Putamen (tissue), 1 donor: ENCODE results near the gene SEL1L3.

Source experiments
- DNase-seq: peaks from one replicate; pipeline ENCODE4 v3.0.0-alpha.2; 2016; ENCODE audit warnings: low spot score

The SEL1L3 gene

DNA sequence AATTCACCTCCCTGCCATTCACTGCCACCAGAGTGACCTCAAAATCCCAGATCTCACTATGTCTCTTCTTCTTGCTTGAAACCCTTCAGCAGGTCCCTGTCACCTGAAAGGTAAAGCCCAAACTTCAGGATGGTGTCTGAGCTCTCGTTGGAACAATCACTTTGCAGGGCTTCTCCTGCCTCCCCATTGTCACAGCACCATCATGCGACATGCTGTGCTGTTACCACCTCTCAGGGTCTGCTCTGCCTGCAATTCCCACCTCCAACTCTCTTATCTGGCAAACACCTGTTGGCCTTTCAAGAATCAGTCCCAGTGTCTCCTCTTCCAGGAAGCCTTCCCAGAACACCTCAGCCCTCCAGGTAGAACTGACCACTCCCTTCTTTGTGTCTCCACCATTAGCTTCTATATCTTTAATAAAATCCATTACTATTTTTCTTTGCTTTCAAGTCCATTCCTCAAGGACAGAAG lies 46.2 kb downstream of the SEL1L3 start:
- DNase-seq, result no peak

DNA sequence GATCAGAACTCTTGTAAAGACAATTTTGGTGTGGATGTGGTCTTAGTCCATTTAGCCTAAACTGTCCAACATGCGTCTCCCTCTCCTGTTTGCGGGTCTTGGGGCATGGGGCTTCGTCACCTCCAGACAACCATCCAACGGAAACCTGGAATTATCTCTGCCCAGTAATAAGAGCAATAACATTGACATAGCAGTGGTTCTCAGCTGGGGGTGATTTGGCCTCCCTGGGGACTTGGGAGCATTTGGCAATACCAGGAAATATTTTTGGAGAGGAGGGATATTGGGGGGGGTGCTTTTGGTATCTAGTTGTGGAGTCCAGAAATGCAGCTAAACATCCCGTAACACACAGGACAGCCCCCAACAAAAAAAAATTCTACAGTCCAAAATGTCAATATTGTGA lies 47.2 kb downstream of the SEL1L3 start:
- DNase-seq, result no peak

DNA sequence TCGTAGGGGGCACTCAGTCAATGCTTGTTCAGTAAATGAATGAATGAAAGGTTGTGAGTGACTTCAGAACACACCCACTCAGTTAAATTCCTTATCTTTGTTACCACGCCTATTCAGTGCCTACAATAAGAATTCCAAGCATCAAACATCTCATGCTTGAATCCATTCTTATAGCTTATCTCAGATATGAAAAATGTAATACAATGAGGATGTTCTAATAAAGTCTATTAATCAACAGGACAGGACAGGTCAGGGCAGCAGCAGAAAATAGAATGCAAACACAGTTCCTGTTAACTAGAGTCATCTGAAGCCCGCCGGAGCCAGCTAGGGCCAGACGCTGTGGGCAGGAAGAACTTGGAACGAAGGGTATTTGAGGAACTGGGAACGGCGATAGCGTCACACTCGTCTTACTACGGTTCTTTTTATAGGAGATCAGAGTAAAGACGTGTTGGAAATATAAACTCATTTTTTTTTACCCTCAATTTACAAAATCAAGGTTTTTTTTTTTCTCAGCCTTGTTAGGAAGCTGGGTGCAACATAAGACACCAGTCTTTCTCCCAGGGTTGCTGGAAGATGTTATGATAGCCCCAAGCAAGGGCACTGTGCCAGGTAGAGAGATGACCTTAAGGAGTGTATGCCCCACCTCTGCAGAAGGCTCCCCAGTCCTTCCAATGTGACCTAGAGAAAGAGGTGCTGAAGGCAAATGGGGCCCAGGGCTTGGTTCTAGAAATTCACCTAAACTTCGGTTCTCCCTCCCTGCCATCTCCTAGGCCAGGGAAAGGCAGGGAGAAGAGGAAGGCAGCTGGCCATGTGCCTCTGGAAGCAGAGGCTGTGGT lies 48.3 kb downstream of the SEL1L3 start:
- DNase-seq, result peak; percentile 26

DNA sequence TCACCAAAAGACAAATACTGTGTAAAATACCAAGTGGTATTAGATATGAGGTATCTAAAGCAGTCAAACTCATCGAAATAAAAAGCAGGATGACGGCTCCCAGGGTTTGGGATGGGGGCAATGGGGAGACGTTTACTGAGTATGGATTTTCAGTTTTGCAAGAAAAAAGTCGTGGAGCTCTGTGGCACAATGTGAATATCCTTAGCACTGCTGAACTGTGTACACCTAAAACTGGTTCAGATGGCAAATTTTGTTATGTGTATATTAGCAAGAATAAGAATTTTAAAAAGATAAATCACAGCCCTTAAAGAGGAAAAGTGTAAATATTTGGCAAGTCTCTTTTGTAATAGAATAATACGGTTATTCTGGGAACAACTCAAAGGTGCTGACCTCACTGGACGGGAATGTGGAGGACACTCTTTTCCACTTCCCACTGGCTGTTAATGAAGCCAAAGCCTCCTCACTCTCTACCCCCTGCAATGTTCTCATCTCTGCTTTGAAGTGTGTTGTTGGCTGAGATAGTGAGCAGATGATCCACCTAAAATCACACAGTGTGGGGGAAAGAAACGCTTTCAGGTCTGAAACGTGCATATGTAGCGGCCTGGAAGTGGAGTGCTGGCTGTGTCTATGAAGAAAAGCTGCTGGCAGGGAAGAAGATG lies 49.2 kb downstream of the SEL1L3 start:
- no peak for DNase-seq

DNA sequence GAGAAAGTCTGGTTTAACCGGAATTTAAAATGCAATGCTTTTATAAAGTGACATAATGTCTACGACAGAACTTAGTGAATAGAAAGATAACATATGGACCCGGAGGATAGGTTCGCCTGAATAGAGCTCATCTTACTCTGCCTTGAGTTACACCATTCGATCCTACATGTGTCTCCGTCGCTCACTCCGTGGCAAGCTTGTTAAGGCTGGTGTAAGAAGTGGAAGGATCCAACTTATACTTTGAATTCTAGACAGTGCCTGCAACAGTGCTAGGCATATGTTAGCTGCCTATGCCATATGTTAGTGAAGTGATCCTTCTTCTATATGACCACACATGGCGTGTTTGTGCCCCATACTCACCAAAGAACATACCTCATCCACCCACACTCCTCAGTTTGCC lies 50.9 kb downstream of the SEL1L3 start:
- no peak for DNase-seq

DNA sequence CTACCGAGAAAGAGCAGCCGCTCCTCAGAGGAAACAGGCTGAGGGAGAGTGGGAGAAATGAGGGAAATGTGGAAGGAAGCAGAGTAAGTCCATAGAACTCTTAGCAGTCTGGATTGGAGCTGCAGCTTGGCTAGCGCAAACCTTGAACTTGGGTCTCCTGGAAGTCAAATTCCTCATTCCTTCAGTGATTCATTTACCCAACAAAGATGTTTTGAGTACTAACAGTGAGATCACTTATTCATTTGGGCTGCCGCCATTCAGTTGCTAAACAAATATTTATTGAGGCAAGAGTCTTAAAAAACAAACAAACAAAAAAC lies 51.5 kb downstream of the SEL1L3 start:
- DNase-seq, result no peak

DNA sequence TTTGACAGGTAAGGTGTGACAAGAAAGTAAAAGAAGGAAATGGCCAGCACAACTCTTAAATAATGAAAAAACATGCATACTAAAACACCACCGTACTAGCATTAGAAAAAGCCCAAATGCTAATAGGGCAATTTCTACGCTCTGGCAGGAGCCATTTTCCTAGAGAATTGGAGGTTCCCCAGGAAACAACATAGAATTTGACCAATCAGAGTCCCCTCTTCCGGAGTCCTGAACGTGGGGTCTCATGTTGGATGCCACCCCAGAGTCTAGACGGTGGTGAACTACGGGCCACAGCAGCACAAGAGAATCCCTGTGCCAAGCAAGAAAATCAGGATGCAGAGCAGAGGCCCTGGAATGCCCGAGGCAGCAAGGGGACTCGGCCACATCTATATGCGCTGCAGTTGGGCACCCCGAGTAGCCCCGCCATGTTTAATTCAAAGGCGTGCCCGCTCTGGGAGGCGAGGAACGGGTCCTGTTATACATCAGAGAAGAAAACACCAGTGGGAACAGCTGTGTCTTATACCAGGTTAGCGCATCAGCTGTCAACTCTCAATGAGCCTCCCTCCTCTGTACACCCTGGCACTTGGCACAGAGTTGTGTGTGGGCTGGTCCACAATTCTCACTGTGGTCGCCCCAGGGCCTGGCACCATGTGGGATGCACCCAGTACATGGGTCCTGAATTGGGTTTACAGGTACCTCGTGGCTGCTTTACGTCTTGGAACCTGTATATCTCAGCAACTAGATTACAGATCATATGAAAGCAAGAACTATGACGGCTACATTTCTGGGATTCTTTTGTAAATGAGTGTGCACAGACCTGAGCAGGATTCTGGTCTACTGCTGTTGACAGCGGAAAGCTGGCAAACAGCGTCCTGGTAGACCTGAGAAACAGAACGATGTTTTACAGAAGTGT lies 52.1 kb downstream of the SEL1L3 start:
- no peak for DNase-seq

DNA sequence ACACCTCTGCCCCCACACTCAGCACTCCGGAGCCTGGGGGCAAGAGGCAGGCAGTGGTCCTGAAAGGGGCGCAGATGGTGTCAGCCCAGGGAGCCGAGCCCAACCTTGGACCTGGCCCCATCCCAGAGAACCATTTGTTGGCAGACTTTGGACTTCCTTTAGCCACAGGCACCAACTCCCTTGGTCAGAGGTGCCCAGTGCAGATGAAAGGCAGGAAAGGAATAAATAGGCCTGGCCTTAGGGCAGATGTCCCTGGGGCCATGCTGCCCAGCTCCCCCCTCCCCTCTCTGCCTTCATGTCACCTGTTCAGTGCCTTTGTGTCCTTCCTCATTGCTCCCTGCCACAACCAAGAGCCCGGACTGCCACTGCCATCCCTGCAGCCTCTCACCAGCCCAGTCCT lies 52.8 kb downstream of the SEL1L3 start:
- no peak for DNase-seq

DNA sequence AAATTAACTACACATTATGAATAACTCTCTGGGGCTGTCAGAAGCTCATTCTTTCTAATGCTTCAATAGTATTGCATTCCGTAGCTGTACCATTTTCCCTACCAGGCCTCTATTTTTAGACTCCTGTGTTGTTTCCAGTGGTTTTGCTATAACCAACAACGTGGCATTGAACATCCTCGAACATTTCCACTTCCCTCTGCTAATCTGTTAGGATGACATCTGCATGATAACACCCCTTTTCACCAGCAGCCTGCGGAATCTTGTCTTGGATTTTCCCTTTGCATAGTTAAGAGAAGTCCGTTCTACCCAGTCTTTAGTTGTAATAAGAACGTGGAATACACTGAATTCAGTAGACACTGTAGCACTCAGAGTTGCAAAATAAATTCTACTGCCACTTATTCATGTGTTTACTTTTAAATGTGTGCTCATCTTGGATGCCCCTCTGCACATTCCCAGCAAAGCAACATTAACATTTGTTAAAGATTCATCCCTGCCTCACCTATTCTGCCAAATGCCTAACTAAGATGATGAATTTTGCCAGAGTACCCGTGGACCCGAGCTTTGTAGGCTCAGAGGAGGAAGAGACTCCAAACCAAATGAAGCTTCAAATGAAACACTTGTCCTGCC lies 55.6 kb downstream of the SEL1L3 start:
- DNase-seq, result no peak

DNA sequence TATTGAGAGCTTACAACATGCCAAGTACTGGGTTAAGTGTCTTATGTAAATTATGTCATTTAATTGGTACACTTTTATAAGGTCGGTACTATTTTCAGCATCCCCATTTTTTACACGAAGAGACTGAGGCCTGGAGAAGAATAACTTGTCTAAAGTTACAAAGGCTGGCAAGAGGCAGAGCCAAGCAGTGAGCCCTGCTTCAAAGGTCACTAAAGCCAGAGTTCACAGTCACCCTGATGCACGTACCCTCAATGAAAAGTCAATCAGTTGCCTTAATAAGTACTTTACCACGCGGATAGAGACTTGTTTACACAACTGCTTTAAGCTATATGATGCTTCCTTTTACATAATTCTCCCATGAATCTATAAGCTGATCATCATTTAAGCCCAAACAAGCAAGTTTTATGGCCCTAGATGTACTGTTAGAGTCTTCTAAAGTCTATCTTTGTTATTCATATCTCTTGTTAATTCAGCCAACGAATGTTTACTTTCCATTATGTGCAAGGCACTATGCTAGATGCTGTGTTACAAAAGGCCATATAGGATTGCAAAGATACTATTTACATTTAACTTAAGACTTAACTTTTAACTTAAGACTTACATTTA lies 57.4 kb downstream of the SEL1L3 start:
- no peak for DNase-seq

DNA sequence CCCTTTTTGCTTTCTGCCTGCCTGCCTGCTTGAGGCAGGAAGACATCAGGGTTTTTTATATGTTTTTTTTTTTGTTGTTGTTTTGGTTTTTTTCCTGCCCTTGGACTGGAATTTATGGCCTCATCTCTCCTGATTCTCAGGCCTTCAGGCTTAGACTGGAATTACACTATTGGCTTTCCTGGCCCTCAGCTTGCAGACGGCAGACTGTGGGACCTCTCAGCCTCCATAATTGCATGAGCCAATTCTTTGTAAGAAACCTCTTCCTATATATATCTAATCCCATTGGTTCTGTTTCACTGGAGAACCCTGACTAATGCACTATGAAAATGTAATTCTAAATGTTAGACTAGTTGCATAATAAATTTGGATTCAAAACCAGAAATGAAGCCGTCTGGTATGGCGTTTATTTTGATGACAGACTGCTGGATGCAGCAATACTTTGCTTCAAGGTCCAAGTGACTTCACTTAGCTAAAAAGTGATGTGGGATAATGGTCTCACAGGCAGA lies 59.0 kb downstream of the SEL1L3 start:
- DNase-seq, result no peak

DNA sequence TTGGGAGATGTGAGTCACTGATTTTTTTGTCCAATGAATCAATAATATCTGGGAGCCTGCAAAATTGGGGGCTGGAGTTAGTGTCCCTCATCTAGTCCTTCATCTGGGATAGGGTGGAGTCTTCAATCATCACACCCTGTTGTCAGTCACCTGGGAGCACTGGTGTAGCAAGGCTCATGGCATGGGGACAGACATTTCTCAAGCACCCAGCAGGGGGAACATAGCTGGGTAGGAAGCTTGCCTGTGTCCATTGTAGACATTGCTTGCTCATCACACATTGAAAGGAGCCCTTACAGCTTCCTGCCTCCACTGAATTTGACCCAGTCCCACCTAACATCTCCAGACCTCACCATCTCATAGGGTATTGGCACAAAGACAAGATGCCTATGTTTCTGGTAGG lies 61.2 kb downstream of the SEL1L3 start:
- no peak for DNase-seq

DNA sequence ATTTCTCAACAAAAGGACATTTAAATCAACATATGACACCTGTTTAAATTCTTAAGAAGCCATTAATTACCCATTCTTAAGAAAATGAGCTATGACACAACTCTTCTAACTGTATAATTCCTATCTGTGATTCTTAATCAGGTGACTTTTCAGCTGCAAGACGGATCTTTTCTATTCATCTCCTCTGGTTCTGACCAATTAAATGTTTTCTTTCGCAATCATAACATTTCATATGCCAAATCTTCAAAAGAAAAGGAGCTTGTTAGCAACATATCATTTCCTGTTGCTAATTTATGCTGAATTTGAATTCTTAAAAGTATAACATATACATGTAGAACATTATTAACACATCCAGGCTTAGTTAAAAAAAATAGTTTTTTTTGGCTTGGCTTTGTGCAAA lies 62.5 kb downstream of the SEL1L3 start:
- DNase-seq, result no peak

DNA sequence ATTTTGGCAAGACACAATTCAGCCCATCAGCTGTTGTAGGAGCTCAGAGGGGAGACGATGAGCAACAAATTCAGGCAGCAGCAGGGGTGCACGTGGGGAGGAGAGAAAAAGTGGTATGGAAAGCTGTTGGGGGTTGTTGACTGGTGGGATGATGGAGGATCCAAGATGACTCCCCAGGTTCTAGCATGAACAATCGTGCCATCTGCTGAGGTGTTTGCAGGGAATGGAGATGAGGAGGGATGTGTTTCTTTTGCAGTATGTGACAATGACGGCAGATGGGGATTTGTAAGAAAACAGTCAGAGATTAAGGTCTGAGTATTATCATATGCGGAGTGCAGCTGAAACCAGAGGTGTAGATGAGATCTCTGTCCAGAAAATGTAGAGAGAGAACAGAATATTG lies 63.3 kb downstream of the SEL1L3 start:
- no peak for DNase-seq

DNA sequence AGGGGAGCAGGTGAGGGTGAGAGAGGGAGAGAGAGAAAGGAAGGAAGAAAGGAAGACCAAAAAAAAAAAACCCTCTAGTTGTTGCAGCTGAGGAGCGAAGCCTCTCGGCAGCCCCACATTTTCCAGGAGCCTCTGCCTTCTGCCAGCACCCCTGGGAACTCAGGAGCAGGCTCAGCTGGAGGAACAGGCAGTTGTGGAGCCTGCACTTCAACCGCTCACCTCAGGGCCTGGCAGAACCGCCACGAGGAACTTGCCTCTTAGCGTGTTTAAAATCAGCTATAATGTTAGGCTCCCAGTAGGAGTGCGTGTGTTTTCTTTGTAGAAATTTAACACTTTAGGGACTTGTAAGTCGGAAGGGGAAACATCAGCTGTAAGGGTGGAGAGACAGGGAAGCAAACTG lies 65.7 kb downstream of the SEL1L3 start:
- DNase-seq, result no peak

DNA sequence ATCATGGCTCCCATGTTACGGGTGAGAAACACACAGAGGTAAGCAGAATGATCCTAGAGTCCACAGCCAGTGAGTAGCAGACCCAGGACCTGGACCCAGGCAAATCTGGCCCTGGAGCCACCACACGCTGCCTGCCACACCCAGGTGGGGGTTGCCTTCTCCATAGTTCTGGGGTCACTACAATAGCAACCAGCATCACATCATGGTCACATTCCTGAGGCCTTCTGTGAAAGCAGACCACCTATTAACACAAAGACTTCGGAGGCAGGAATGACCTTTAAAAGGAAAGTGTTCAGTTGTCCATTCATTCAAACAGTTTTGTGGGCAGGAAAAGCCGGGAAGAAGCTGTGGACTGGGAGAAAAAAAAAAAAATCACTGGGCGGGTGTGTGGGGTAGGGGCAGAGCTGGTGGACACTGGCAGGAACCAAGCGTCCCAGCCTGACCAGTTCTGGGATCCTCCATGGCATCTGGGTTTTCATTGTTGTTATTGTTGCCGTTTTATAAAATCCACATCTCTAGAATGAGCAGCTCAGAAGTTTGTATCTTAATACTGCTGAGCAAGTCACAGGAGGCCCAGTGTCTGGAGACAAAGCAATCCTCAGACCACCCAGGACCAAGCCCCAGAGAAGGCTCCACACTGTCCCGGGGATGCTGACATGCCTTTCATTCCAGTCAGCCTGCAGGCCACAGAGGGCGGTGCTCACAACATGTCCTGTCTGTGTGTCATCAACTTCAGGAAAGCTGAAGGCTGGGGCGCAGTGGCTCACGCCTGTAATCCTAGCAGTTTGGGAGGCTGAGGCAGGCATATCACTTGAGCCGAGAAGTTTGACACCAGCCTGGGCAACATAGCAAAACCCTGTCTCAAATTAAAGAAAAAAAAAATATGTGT lies 67.0 kb downstream of the SEL1L3 start:
- no peak for DNase-seq

DNA sequence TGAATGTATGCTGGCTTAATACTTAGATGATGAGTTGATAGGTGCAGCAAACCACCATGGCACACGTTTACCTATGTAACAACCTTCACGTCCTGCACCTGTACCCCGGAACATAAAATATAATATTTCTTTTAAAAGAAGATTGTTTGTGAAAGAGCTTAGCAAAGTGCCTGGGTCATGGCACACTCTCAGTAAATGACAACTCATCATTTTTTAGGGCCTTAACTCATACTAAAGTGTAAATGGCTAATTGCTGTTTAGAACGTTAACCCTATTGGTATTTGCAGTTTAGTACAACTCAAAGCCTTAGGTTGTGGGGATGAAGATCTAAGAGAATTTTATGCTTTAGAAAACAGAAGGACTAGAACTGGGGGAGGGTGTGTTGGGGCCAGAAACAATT lies 67.7 kb downstream of the SEL1L3 start:
- DNase-seq, result no peak

DNA sequence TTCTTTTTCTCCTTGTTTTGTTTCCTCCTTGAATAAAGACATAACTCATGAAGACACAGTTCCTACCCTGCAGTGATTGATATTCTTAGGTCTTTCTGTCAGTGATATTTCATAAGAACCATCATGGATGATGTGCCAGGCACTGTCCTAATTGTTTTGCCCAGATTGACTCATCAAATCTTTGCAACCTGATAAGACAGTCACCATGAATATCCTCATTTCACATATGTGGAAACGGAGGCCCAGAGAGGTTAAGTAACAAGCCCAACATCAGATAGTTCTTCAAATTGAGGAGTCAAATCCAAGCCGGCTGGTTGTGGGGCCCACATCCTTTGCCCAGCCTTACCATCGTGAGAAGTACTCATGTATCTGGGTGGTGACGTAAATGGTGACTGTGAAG lies 69.9 kb downstream of the SEL1L3 start:
- DNase-seq, result no peak

DNA sequence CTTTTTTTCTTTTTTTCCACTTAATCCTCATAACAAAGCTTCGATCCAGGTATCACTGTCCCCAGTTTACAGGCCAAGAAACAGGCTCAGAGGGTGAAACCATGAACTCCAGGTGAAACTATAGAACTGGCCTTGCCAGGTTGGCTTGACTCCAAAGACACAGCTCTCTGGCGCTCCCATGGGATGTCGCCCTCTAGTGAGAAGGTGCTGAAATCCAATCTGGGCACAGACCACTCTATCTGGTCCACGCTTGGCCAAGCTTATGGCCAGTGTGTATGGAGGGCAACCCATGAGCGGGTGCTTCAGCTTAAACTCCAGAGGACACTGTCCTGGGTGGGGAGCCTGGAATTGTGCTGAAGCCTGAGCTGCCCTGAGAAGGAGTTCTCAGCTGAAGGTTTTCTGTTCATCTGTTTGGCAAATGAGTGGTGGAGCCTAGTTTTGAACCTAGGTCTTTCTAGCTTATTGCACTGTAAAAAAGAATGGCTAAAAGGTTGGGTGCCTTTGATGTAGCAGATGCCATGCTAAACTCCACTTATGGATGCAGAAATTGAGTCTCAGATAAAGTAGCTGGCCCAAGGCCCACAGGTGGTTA lies 70.5 kb downstream of the SEL1L3 start:
- DNase-seq, result no peak

DNA sequence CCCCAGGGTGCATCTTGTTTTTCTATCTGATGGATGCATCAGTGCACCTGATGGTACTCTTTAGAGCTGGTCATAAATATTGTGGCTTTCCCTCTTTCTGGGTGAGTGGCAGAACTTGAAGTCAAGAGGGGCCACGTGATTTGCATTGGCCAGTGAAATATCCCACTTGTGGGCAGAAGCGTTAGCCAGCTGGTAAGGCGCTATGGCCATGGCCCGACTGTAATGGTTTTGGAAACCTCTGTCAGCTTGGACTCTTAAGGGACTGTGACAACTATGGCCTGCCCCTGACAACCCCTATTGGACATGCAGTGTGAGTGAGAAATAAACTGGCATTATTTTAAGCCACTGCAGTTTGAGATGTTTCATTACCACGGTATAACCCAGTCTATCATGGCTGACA lies 72.8 kb downstream of the SEL1L3 start:
- no peak for DNase-seq
